ENCODE results near the gene CSNK1G3.
"Not testable (repeated sequence)": the region's sequence is repeated elsewhere in the genome, so short reads cannot be mapped to it uniquely, and the experiment has no call there.

The CSNK1G3 gene

GRCh38 chr5:123482258-123482657 lies 29.7 kb upstream of the CSNK1G3 start:
- H3K4me3 ChIP-seq (ENCODE audit: low read length) = no peak overlapping the region
- no peak for DNase-seq (ENCODE audit: low read depth)
- no peak for TF ChIP-seq CTCF (conservative IDR thresholded peaks at IDR 0.05; ENCODE audit: low read length)

- TF ChIP-seq CTCF (conservative IDR thresholded peaks at IDR 0.05; ENCODE audit: low read length) = no peak
- H3K4me3 ChIP-seq (ENCODE audit: low read length) = no peak overlapping the region
- no peak for DNase-seq (ENCODE audit: low read depth)
These were observed 28.4 kb upstream of the CSNK1G3 start for GRCh38 chr5:123483446-123484077.

GRCh38 chr5:123485275-123485674 lies 26.7 kb upstream of the CSNK1G3 start:
- TF ChIP-seq CTCF (conservative IDR thresholded peaks at IDR 0.05; ENCODE audit: low read length) = no peak
- DNase-seq (ENCODE audit: low read depth) = no peak
- H3K4me3 ChIP-seq (ENCODE audit: low read length) = no peak overlapping the region

GRCh38 chr5:123486951-123487655 lies 24.9 kb upstream of the CSNK1G3 start:
- peak overlapping the region; percentile 14 for H3K4me3 ChIP-seq (ENCODE audit: low read length)
- DNase-seq (ENCODE audit: low read depth) = peak; percentile 37
- no peak for TF ChIP-seq CTCF (conservative IDR thresholded peaks at IDR 0.05; ENCODE audit: low read length)

GRCh38 chr5:123490974-123491373 lies 21.0 kb upstream of the CSNK1G3 start:
- TF ChIP-seq CTCF (conservative IDR thresholded peaks at IDR 0.05; ENCODE audit: low read length) = no peak
- no peak for DNase-seq (ENCODE audit: low read depth)
- H3K4me3 ChIP-seq (ENCODE audit: low read length) = no peak overlapping the region

GRCh38 chr5:123495211-123495610 lies 16.8 kb upstream of the CSNK1G3 start:
- not testable (repeated sequence) for H3K4me3 ChIP-seq (ENCODE audit: low read length); DNase-seq (ENCODE audit: low read depth)

- peak; percentile 75 for DNase-seq (ENCODE audit: low read depth)
- no peak overlapping the region for H3K4me3 ChIP-seq (ENCODE audit: low read length)
- TF ChIP-seq CTCF (conservative IDR thresholded peaks at IDR 0.05; ENCODE audit: low read length) = no peak
These were observed 15.1 kb upstream of the CSNK1G3 start for GRCh38 chr5:123496892-123497291.
